Glutamatergic neuron (in vitro differentiated cells): ENCODE results near the gene UAP1L1. TPM values are rescaled to one million over a fixed set of nuclear protein-coding genes. Genes with fewer than 3 reads are reported as not detected.
"Not testable (repeated sequence)": the region's sequence is repeated elsewhere in the genome, so short reads cannot be mapped to it uniquely, and the experiment has no call there.

Experiments
- DNase-seq: peaks from one replicate; pipeline ENCODE4 v3.0.0; 2022
- H3K27ac Mint-ChIP-seq: one replicate; pipeline ENCODE4 v1.8.0; 2020; ENCODE audit warnings: mild to moderate bottlenecking, mixed read lengths, inconsistent platforms; ENCODE audit not compliant: unreplicated experiment
- H3K27me3 Mint-ChIP-seq: one replicate; pipeline ENCODE4 v1.8.0; 2020; ENCODE audit warnings: mild to moderate bottlenecking, moderate library complexity, mixed read lengths, inconsistent platforms; ENCODE audit not compliant: unreplicated experiment
- H3K36me3 Mint-ChIP-seq: one replicate; pipeline ENCODE4 v1.8.0; 2020; ENCODE audit warnings: mild to moderate bottlenecking, mixed read lengths, inconsistent platforms; ENCODE audit not compliant: unreplicated experiment
- H3K4me1 Mint-ChIP-seq: one replicate; pipeline ENCODE4 v1.8.0; 2020; ENCODE audit warnings: mild to moderate bottlenecking, low read depth, mixed read lengths, inconsistent platforms; ENCODE audit not compliant: unreplicated experiment
- H3K4me3 Mint-ChIP-seq: one replicate; pipeline ENCODE4 v1.8.0; 2020; ENCODE audit warnings: mild to moderate bottlenecking, mixed read lengths, inconsistent platforms; ENCODE audit not compliant: unreplicated experiment
- H3K9me3 Mint-ChIP-seq: one replicate; pipeline ENCODE4 v1.8.0; 2020; ENCODE audit warnings: mild to moderate bottlenecking, moderate library complexity, mixed read lengths, inconsistent platforms; ENCODE audit not compliant: unreplicated experiment
- total RNA-seq: library from RNA; stranded (reverse); fragmentation: NEBNext Ultra II Directional; extraction: Animal tissue kit (Norgen Biotek cat#: 25700); gene quantifications from one replicate; pipeline ENCODE4 v1.2.1, GENCODE V29; 2021; ENCODE audit not compliant: unreplicated experiment
- TF ChIP-seq, protein P1 (sequence below): fragments of 200-600 bp; sonication (generic); IDR thresholded peaks from one replicate; pipeline ENCODE4 v1.5.0; 2021; ENCODE audit not compliant: partially characterized antibody, unreplicated experiment

Gene UAP1L1
- total RNA-seq, 1 donor from 2014 or later, result 5.1 TPM

DNA sequence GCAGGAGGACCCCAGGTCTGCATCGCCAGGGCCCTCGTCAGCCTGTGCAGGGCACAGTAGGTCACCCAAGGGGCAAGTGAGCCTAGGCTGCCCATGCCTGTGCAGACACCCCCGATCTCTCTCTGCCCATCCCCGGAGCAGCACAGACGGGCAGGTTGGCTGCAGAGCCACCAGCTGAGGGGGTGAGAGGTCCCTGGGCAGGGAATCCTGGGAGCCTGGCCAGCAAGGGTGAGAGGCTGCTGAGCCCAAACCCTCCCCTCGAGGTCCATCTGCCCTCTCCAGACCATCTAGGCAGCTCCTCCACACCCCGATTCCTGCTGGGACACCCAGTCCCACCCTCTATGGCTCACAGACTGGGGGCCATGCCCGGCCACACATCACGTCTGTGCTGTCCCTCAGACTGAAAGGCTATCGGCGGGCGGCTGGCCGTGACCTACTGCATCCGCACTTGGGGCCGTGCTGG lies 40.0 kb downstream of the UAP1L1 start:
- no peak overlapping the region for H3K27ac Mint-ChIP-seq
- TF ChIP-seq, protein P1, sequence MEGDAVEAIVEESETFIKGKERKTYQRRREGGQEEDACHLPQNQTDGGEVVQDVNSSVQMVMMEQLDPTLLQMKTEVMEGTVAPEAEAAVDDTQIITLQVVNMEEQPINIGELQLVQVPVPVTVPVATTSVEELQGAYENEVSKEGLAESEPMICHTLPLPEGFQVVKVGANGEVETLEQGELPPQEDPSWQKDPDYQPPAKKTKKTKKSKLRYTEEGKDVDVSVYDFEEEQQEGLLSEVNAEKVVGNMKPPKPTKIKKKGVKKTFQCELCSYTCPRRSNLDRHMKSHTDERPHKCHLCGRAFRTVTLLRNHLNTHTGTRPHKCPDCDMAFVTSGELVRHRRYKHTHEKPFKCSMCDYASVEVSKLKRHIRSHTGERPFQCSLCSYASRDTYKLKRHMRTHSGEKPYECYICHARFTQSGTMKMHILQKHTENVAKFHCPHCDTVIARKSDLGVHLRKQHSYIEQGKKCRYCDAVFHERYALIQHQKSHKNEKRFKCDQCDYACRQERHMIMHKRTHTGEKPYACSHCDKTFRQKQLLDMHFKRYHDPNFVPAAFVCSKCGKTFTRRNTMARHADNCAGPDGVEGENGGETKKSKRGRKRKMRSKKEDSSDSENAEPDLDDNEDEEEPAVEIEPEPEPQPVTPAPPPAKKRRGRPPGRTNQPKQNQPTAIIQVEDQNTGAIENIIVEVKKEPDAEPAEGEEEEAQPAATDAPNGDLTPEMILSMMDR, result no peak
- peaks cover 6% of the 10 kb centered on the region for H3K27me3 Mint-ChIP-seq
- no peaks in the 10 kb centered on the region for H3K36me3 Mint-ChIP-seq
- DNase-seq, result no peak
- H3K4me1 Mint-ChIP-seq, result peaks cover 9% of the 10 kb centered on the region
- no peak overlapping the region for H3K4me3 Mint-ChIP-seq
- peaks cover 4% of the 10 kb centered on the region for H3K9me3 Mint-ChIP-seq

GRCh38 chr9:137118092-137118603 lies 40.8 kb downstream of the UAP1L1 start:
- DNase-seq, H3K9me3 Mint-ChIP-seq, H3K4me1 Mint-ChIP-seq, H3K27ac Mint-ChIP-seq, H3K36me3 Mint-ChIP-seq, H3K27me3 Mint-ChIP-seq, H3K4me3 Mint-ChIP-seq: not testable (repeated sequence)

GRCh38 chr9:137121927-137122795 lies 44.8 kb downstream of the UAP1L1 start:
- not testable (repeated sequence) for H3K4me1 Mint-ChIP-seq, H3K36me3 Mint-ChIP-seq, DNase-seq, H3K27me3 Mint-ChIP-seq, H3K27ac Mint-ChIP-seq, H3K4me3 Mint-ChIP-seq, H3K9me3 Mint-ChIP-seq

DNA sequence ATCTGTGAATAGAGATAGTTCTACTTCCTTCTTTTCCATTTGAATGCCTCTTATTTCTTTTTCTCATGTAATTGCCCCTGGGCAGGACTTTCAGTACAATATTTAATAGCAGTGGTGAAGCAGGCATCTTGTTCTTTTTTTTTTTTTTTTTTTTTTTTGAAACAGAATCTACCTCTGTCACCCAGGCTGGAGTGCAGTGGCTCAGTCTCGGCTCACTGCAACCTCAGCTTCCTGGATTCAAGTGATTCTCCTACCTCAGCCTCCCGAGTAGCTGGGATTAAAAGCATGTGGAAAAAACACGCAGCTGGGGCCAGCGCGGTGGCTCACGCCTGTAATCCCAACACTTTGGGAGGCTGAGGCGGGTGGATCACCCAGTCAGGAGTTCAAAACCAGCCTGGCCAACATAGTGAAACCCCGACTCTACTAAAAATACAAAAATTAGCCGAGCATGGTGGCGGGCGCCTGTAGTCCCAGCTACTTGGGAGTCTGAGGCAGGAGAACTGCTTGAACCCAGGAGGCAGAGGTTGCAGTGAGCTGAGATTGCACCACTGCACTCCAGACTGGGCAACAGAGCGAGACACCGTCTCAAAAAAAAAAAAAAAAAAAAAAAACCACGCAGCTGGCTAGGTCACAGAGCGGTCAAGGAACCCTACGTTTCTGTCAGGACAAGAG lies 45.6 kb downstream of the UAP1L1 start:
- not testable (repeated sequence) for H3K36me3 Mint-ChIP-seq

DNA sequence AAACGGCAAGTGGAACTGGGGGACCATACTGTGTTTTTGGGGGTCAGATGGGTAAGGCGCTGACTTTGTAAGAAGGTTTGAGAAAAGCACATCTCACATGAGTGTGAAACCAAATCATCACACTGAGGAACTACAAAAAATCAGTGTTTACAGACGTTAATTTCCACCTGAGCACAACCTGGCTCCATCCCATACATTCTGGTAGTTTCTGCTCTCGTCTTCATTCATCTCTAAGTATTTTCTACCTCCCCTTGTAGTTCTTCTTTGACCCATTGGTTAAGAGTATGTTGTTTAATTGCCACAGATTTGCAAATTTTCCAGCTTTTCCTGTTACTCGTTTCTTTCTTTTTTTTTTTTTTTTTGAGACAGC lies 46.1 kb downstream of the UAP1L1 start:
- H3K27ac Mint-ChIP-seq, result no peak overlapping the region
- TF ChIP-seq, protein P1, result no peak

More for the DNA sequence above, 45.6 kb downstream of the UAP1L1 start:
- not testable (repeated sequence) for H3K4me3 Mint-ChIP-seq, H3K27me3 Mint-ChIP-seq, H3K9me3 Mint-ChIP-seq, H3K27ac Mint-ChIP-seq, H3K4me1 Mint-ChIP-seq
- DNase-seq, result peak; percentile 4

GRCh38 chr9:137123952-137124462 lies 46.7 kb downstream of the UAP1L1 start:
- not testable (repeated sequence) for H3K27me3 Mint-ChIP-seq, H3K27ac Mint-ChIP-seq, H3K4me3 Mint-ChIP-seq, H3K36me3 Mint-ChIP-seq, DNase-seq, H3K9me3 Mint-ChIP-seq
- peaks cover 17% of the 10 kb centered on the region for H3K4me1 Mint-ChIP-seq

More for the DNA sequence above, 46.1 kb downstream of the UAP1L1 start:
- peaks cover 5% of the 10 kb centered on the region for H3K27me3 Mint-ChIP-seq
- peaks cover 13% of the 10 kb centered on the region for H3K4me1 Mint-ChIP-seq
- no peak overlapping the region for H3K4me3 Mint-ChIP-seq
- DNase-seq, result no peak
- peaks cover under 1% of the 10 kb centered on the region for H3K9me3 Mint-ChIP-seq
- no peaks in the 10 kb centered on the region for H3K36me3 Mint-ChIP-seq
